CD4-positive, alpha-beta T cell treated with Interleukin-4 for 1 hour (primary cell): ENCODE measurements around the gene TSPY2.
"Not testable (repeated sequence)": the region's sequence is repeated elsewhere in the genome, so short reads cannot be mapped to it uniquely, and the experiment has no call there.

ENCODE experiments used
- DNase-seq, 2 donors: peaks; one replicate each; pipeline ENCODE4 v3.0.0-alpha.2; 2020 to 2022

Gene TSPY2, protein sequence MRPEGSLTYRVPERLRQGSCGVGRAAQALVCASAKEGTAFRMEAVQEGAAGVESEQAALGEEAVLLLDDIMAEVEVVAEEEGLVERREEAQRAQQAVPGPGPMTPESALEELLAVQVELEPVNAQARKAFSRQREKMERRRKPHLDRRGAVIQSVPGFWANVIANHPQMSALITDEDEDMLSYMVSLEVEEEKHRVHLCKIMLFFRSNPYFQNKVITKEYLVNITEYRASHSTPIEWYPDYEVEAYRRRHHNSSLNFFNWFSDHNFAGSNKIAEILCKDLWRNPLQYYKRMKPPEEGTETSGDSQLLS

DNA sequence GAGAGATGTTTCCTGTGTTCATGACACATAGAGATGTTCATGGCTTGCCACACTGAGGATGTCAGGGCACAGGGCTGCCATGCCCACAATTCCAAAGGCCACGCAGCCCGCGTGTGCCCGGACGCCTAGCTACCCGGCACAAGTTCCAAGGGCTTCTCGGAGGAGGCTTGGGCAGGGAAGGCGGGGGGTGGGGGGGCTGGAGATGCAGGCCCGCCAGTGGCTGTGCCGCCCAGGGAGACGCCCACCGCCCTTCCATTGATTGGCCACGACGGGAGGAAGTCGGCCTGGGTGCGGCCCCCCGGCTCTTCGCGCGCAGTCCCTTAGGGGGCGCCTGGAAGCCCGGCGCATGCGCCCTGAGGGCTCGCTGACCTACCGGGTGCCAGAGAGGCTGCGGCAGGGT lies at the start of gene TSPY2:
TSS of gene TSPY2 (plus strand) at position 301 of the 400 bp plus-strand sequence. CDS start at position 347, 46 bp downstream.
- not testable (repeated sequence) for DNase-seq

DNA sequence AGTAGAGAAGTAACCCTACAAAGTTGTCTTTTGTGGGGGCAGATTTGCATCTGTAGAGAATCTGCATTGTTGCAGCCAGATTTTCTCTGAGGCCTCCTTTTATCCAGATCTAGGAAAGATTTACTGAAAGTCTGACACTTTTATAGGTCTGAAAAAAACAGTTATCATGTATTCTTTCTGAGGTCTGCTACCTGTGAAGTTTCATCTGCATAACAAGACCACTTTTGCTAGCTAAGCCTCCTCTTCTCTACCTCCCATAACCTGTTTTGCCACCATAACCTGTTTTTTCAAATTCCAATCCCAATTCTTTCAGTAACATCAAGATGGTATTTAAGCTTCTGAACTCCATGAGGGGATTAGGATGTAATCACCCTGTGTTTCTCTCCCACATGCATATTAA lies 36.5 kb upstream of the TSPY2 start:
- DNase-seq, result not testable (repeated sequence)

DNA sequence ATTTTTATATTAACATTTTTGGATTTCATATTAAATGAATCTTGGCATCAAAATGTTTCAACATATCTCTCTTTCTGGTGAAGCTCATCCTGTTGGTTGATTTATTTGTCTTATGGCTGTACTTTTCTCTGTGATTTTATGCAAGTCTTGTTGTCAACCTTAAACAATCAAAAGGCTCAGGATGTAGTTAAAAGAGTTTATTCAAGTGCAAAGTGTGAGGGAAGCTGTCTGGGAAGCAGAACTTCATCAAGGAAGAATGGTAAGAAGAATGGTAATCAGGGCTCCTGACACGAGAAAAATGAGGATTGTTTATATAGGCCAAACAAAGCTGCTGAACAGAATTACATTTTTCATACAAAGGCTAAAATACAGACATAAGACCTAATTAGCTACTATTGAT lies 29.0 kb upstream of the TSPY2 start:
- DNase-seq, result not testable (repeated sequence)

DNA sequence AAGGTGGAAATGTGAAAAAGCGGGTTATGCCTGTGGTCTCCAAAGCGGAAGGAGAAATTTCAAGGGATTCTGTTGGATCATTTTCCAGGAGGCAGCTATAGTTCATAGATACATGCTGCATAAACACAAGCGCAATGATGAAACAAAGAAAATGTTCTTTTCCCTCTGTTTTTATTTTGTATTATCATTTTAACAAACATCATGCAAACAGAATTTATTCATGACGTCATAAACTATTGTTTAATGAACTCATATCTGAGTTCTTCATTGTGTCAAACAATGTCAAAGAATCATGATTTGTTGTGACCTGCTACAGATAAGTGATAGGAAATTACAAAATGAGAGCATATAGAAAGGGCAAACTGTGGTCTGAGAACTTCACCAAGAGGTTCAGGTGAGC lies 23.8 kb downstream of the TSPY2 start:
- DNase-seq, result not testable (repeated sequence)
